GM12801 (cell line): Measurements from ENCODE around the gene GNA12.

Experiments
- CTCF ChIP-seq: IDR thresholded peaks from one replicate; pipeline ENCODE4 v1.5.1; 2011; ENCODE audit warnings: control low read depth; ENCODE audit not compliant: insufficient read length; ENCODE audit errors: extremely low read depth

GNA12 gene

GRCh38 chr7:2720024-2720423 lies 124.1 kb downstream of the GNA12 start:
- TF ChIP-seq CTCF, result no peak

- TF ChIP-seq CTCF, result no peak
Observed at GRCh38 chr7:2719007-2719406, 125.1 kb downstream of the GNA12 start.

GRCh38 chr7:2718296-2718965 lies 125.7 kb downstream of the GNA12 start:
- TF ChIP-seq CTCF, result no peak

- TF ChIP-seq CTCF, result no peak
Observed at GRCh38 chr7:2717293-2718261, 126.5 kb downstream of the GNA12 start.

GRCh38 chr7:2716906-2717292 lies 127.2 kb downstream of the GNA12 start:
- TF ChIP-seq CTCF, result no peak

GRCh38 chr7:2716488-2716887 lies 127.6 kb downstream of the GNA12 start:
- no peak for TF ChIP-seq CTCF

- no peak for TF ChIP-seq CTCF
Observed at GRCh38 chr7:2715341-2716231, 128.5 kb downstream of the GNA12 start.
